H1 (cell line): ENCODE data around the gene PLCB4. TPM values are rescaled to one million over a fixed set of nuclear protein-coding genes. Genes with fewer than 3 reads are reported as not detected.

ENCODE experiments used
- CTCF ChIA-PET: fragments of 300-600 bp; sonication (Branson Sonifier 250); formaldehyde crosslinking; loops from one replicate; lab custom pipeline; 2021; ENCODE audit not compliant: partially characterized antibody; lab: Charles Lee
- POLR2A ChIA-PET: fragments of 300-600 bp; sonication (Branson Sonifier 250); formaldehyde crosslinking; loops from one replicate; lab custom pipeline; 2021; ENCODE audit warnings: inconsistent platforms; ENCODE audit not compliant: partially characterized antibody; lab: Charles Lee
- DNase-seq, 2 experiments: peaks; one replicate each; pipeline versions ENCODE4 v3.0.0 to v3.0.0-alpha.2; 2010 to 2022; ENCODE audit warnings: low spot score in 2 of 2, low read depth in 1 of 2, mixed read lengths in 1 of 2
- FAIRE-seq: peaks from 2 replicates; lab custom pipeline; 2011; peaks lifted over from hg19 to GRCh38; lab: Jason Lieb, UNC
- H2AFZ ChIP-seq: 2 replicates; pipeline ENCODE4 v1.8.1; 2012; ENCODE audit warnings: low read length, inconsistent platforms
- H2AK5ac ChIP-seq: 2 replicates; pipeline ENCODE4 v1.6.1; 2013; ENCODE audit warnings: low read depth, low read length
- H2BK120ac ChIP-seq: replicated peaks from 2 replicates; pipeline ENCODE3; 2013; ENCODE audit warnings: low read depth, low read length, inconsistent platforms
- H2BK12ac ChIP-seq: 2 replicates; pipeline ENCODE4 v1.6.1; 2013; ENCODE audit warnings: low read depth, low read length
- H2BK15ac ChIP-seq: 2 replicates; pipeline ENCODE4 v1.6.1; 2013; ENCODE audit warnings: low read length
- H2BK20ac ChIP-seq: 2 replicates; pipeline ENCODE4 v1.6.1; 2013; ENCODE audit warnings: low read length
- H2BK5ac ChIP-seq: 2 replicates; pipeline ENCODE4 v1.6.1; 2013; ENCODE audit warnings: low read depth, low read length
- H3K14ac ChIP-seq: 2 replicates; pipeline ENCODE4 v1.6.1; 2013; ENCODE audit warnings: inconsistent platforms; ENCODE audit not compliant: insufficient read length
- H3K18ac ChIP-seq: 2 replicates; pipeline ENCODE4 v1.6.1; 2013; ENCODE audit warnings: low read length; ENCODE audit errors: extremely low read depth
- H3K23ac ChIP-seq: 2 replicates; pipeline ENCODE4 v1.6.1; 2013; ENCODE audit warnings: inconsistent platforms; ENCODE audit not compliant: insufficient read length
- H3K23me2 ChIP-seq: 2 replicates; pipeline ENCODE4 v1.6.1; 2013; ENCODE audit warnings: low read depth, low read length
- H3K27ac ChIP-seq: 2 replicates; pipeline ENCODE4 v1.6.1; 2011; ENCODE audit warnings: low read depth, low read length, inconsistent platforms
- H3K27me3 ChIP-seq, 4 experiments: replicated peaks in 1 of 4; 1 replicate in 1 of 4; 2 replicates in 3 of 4; pipeline versions ENCODE4 v1.6.1 to v1.8.1; 2011 to 2013; ENCODE audit warnings: low read length in 3 of 4, mild to moderate bottlenecking in 3 of 4, inconsistent platforms in 2 of 4, mixed read lengths in 2 of 4, moderate library complexity in 1 of 4; ENCODE audit not compliant: control insufficient read depth in 3 of 4, insufficient read depth in 3 of 4; ENCODE audit errors: extremely low read depth in 1 of 4
- H3K36me3 ChIP-seq, 4 experiments: 2 replicates each; pipeline versions ENCODE4 v1.6.1 to v1.8.1; 2011 to 2013; ENCODE audit warnings: mild to moderate bottlenecking in 4 of 4, low read length in 3 of 4, moderate library complexity in 2 of 4, control low read depth in 1 of 4, inconsistent platforms in 1 of 4; ENCODE audit not compliant: insufficient read depth in 4 of 4, control insufficient read depth in 2 of 4
- H3K4ac ChIP-seq: replicated peaks from 2 replicates; pipeline ENCODE3; 2013; ENCODE audit warnings: low read length, low read depth, mixed read lengths, inconsistent platforms; ENCODE audit not compliant: insufficient read length
- H3K4me1 ChIP-seq, 4 experiments: replicated peaks in 1 of 4; 1 replicate in 1 of 4; 2 replicates in 3 of 4; pipeline versions ENCODE4 v1.6.1 to v1.8.1; 2011 to 2013; ENCODE audit warnings: low read length in 3 of 4, inconsistent platforms in 2 of 4, mixed read lengths in 1 of 4; ENCODE audit not compliant: insufficient read depth in 4 of 4, control insufficient read depth in 3 of 4
- H3K4me2 ChIP-seq, 2 experiments: 2 replicates each; pipeline versions ENCODE4 v1.6.1 to v1.8.1; 2011 to 2013; ENCODE audit warnings: low read depth in 2 of 2, low read length in 2 of 2, control low read depth in 1 of 2, inconsistent platforms in 1 of 2, mild to moderate bottlenecking in 1 of 2; ENCODE audit not compliant: insufficient read depth in 1 of 2
- H3K4me3 ChIP-seq, 4 experiments: fragments of 200-600, 300-600 bp in 1 of 4; sonication (generic), shearing (Covaris generic), sonication (Bioruptor Twin) in 1 of 4; 2 replicates each; pipeline versions ENCODE4 v1.5.1 to v1.8.1; 2011 to 2016; ENCODE audit warnings: low read length in 4 of 4, low read depth in 3 of 4, control low read depth in 2 of 4, inconsistent platforms in 2 of 4, mild to moderate bottlenecking in 2 of 4, mixed read lengths in 1 of 4, moderate library complexity in 1 of 4; ENCODE audit not compliant: insufficient read depth in 2 of 4; ENCODE audit errors: extremely low read depth in 1 of 4
- H3K56ac ChIP-seq: replicated peaks from 2 replicates; pipeline ENCODE3; 2013; ENCODE audit warnings: low read depth, mild to moderate bottlenecking, mixed read lengths, low read length, inconsistent platforms; ENCODE audit not compliant: insufficient read length
- H3K79me1 ChIP-seq: 2 replicates; pipeline ENCODE4 v1.6.1; 2013; ENCODE audit warnings: low read depth, low read length, control low read depth
- H3K79me2 ChIP-seq, 2 experiments: 2 replicates each; pipeline versions ENCODE4 v1.6.1 to v1.8.1; 2012 to 2013; ENCODE audit warnings: low read length in 2 of 2, mild to moderate bottlenecking in 2 of 2, inconsistent platforms in 1 of 2; ENCODE audit not compliant: insufficient read depth in 2 of 2, control insufficient read depth in 1 of 2
- H3K9ac ChIP-seq, 4 experiments: replicated peaks in 1 of 4; 1 replicate in 1 of 4; 2 replicates in 3 of 4; pipeline versions ENCODE4 v1.6.1 to v1.8.1; 2011 to 2013; ENCODE audit warnings: low read depth in 3 of 4, low read length in 3 of 4, control low read depth in 2 of 4, mild to moderate bottlenecking in 2 of 4, moderate library complexity in 2 of 4, inconsistent platforms in 1 of 4; ENCODE audit errors: extremely low read depth in 1 of 4
- H3K9me3 ChIP-seq, 2 experiments: 2 replicates each; pipeline versions ENCODE4 v1.6.1 to v1.8.1; 2012 to 2013; ENCODE audit warnings: mild to moderate bottlenecking in 2 of 2, moderate library complexity in 2 of 2, control low read depth in 1 of 2, inconsistent platforms in 1 of 2, low read depth in 1 of 2, low read length in 1 of 2, mixed read lengths in 1 of 2; ENCODE audit not compliant: insufficient read depth in 2 of 2
- H4K20me1 ChIP-seq, 2 experiments: replicated peaks in 1 of 2; 2 replicates each; pipeline versions ENCODE3 to v1.8.1; 2011 to 2013; ENCODE audit warnings: inconsistent platforms in 2 of 2, low read length in 2 of 2, mild to moderate bottlenecking in 1 of 2; ENCODE audit not compliant: insufficient read depth in 2 of 2, control insufficient read depth in 1 of 2
- H4K5ac ChIP-seq: 2 replicates; pipeline ENCODE4 v1.6.1; 2013; ENCODE audit warnings: low read length, low read depth, mixed read lengths, inconsistent platforms; ENCODE audit not compliant: insufficient read length
- H4K8ac ChIP-seq: 2 replicates; pipeline ENCODE4 v1.8.0; 2013; ENCODE audit warnings: mild to moderate bottlenecking, moderate library complexity, low read length, inconsistent platforms; ENCODE audit not compliant: insufficient read depth; ENCODE audit errors: extremely low read depth
- H4K91ac ChIP-seq: replicated peaks from 2 replicates; pipeline ENCODE3; 2013; ENCODE audit warnings: low read length, mixed read lengths, inconsistent platforms; ENCODE audit not compliant: insufficient read length
- BCL11A ChIP-seq, 2 experiments: IDR thresholded peaks; one replicate each; pipeline ENCODE4 v1.6.1; 2011; ENCODE audit warnings: low read depth in 2 of 2, low read length in 2 of 2, mild to moderate bottlenecking in 2 of 2
- CBX8 ChIP-seq: fragments of 300-800, 300-1000 bp; sonication (generic); IDR thresholded peaks from 2 replicates; pipeline ENCODE4 v1.7.1; 2016; ENCODE audit warnings: low read depth, low read length, borderline replicate concordance
- CTCF ChIP-seq, 3 experiments: IDR thresholded peaks; 1 replicate in 2 of 3; 2 replicates in 1 of 3; pipeline versions ENCODE4 v1.5.1 to v1.6.1; 2011; ENCODE audit warnings: low read length in 3 of 3, mild to moderate bottlenecking in 3 of 3, inconsistent platforms in 2 of 3, low read depth in 1 of 3, moderate library complexity in 1 of 3; ENCODE audit not compliant: insufficient read depth in 1 of 3; ENCODE audit errors: control extremely low read depth in 1 of 3
- EP300 ChIP-seq, 2 experiments: IDR thresholded peaks; 1 replicate in 1 of 2; 2 replicates in 1 of 2; pipeline ENCODE4 v1.6.1; 2011 to 2012; ENCODE audit warnings: low read depth in 2 of 2, low read length in 2 of 2, mild to moderate bottlenecking in 2 of 2, borderline replicate concordance in 1 of 2, inconsistent platforms in 1 of 2, moderate library complexity in 1 of 2
- EZH2 ChIP-seq: fragments of 200-600 bp; sonication (generic); IDR thresholded peaks from 2 replicates; pipeline ENCODE4 v1.7.1; 2012; ENCODE audit warnings: low read depth, mild to moderate bottlenecking, moderate library complexity, low read length, inconsistent platforms; ENCODE audit not compliant: severe bottlenecking
- GTF2F1 ChIP-seq: IDR thresholded peaks from 2 replicates; pipeline ENCODE4 v1.6.1; 2012; ENCODE audit warnings: low read depth, low read length, improper control_type of control experiment, borderline replicate concordance
- POLR2A ChIP-seq, 2 experiments: IDR thresholded peaks; 1 replicate in 1 of 2; 2 replicates in 1 of 2; pipeline ENCODE4 v1.6.1; 2011; ENCODE audit warnings: low read depth in 2 of 2, low read length in 2 of 2, mild to moderate bottlenecking in 2 of 2; ENCODE audit errors: control extremely low read depth in 1 of 2
- SIN3A ChIP-seq, 2 experiments: IDR thresholded peaks in 1 of 2; conservative IDR thresholded peaks in 1 of 2; 2 replicates each; pipeline ENCODE4 v1.6.1; 2011 to 2012; ENCODE audit warnings: low read length in 2 of 2, improper control_type of control experiment in 1 of 2, low read depth in 1 of 2, mild to moderate bottlenecking in 1 of 2
- SP4 ChIP-seq: IDR thresholded peaks from 2 replicates; pipeline ENCODE4 v1.6.1; 2012; ENCODE audit warnings: low read length, inconsistent platforms
- TAF7 ChIP-seq: optimal IDR thresholded peaks from 2 replicates; pipeline ENCODE3; 2011; ENCODE audit warnings: low read depth, mild to moderate bottlenecking, inconsistent platforms, low read length, moderate library complexity, borderline replicate concordance
- ZNF274 ChIP-seq: IDR thresholded peaks from 2 replicates; pipeline ENCODE4 v1.7.0; 2012; ENCODE audit warnings: low read length, borderline replicate concordance; ENCODE audit errors: extremely low read depth
- WGBS, 2 experiments: shearing (Covaris generic) in 1 of 2; methylation state at CpG; one replicate each; pipeline versions ENCODE4 v1.1.6 to v1.1.7; 2013 to 2015; ENCODE audit warnings: low lambda C conversion rate in 2 of 2, mixed read lengths in 2 of 2, inconsistent platforms in 1 of 2, low coverage in 1 of 2, missing lambda C conversion rate in 1 of 2; ENCODE audit not compliant: insufficient replicate concordance in 2 of 2, insufficient coverage in 1 of 2, insufficient read length in 1 of 2; ENCODE audit errors: extremely low coverage in 1 of 2, missing lambda C conversion rate in 1 of 2; 5-methylcytosine and 5-hydroxymethylcytosine counted together
- polyA plus RNA-seq, 7 experiments: library from polyadenylated mRNA; depleted of rRNA in 3 of 7; stranded (reverse) in 5 of 7; unstranded in 2 of 7; fragments of >200 nt in 5 of 7; fragments of 200-250 nt in 2 of 7; gene quantifications; 1 replicate in 5 of 7; 2 replicates in 1 of 7; 4 replicates in 1 of 7; pipeline versions ENCODE4 v1.2.1 to v1.2.3, GENCODE V29; 2011 to 2013; ENCODE audit warnings: missing spikeins in 2 of 7, mixed read lengths in 2 of 7
- total RNA-seq: library from RNA; stranded (reverse); fragmentation: NEBNext Ultra II Directional; extraction: Animal tissue kit (Norgen Biotek cat#: 25700); gene quantifications from 2 replicates; pipeline ENCODE4 v1.2.1, GENCODE V29; 2021

Gene PLCB4
- total and polyA plus RNA-seq, 2 of the 8 experiments (the other 6 are each of a cell fraction or from before 2014, with no cell fraction given) = 3.2 to 14.1 TPM

- no peak overlapping the region for H2BK12ac ChIP-seq
- no peaks in the 10 kb centered on the region for H3K79me1 ChIP-seq
- no peak overlapping the region for H3K4ac ChIP-seq
- H2BK15ac ChIP-seq = no peak overlapping the region
- no peak for FAIRE-seq
- H2AFZ ChIP-seq = no peak overlapping the region
- H3K27ac ChIP-seq = no peak overlapping the region
- H3K9ac ChIP-seq = no peak overlapping the region
- H3K36me3 ChIP-seq = no peaks in the 10 kb centered on the region; a peak in 1 of 8 replicates
- no peak overlapping the region for H3K14ac ChIP-seq
- H3K4me3 ChIP-seq = no peak overlapping the region
- H3K23me2 ChIP-seq = no peaks in the 10 kb centered on the region
- H3K18ac ChIP-seq = no peak overlapping the region
- H3K56ac ChIP-seq = no peak overlapping the region
- no peak overlapping the region for H3K23ac ChIP-seq
- no peaks in the 10 kb centered on the region for H3K9me3 ChIP-seq
- DNase-seq = no peak
- no peak overlapping the region for H2BK5ac ChIP-seq
- no peak overlapping the region for H3K4me2 ChIP-seq
- H2BK120ac ChIP-seq = no peak overlapping the region
- H4K5ac ChIP-seq = no peak overlapping the region
- CTCF ChIA-PET = interaction anchor here (0.8 to 2.7 kb wide), 4 partner anchors 9 to 69 kb away, joined by 3 to 14 read pairs (median 3); no protein-coding TSS in a partner anchor
- H3K27me3 ChIP-seq = no peaks in the 10 kb centered on the region
- no peaks in the 10 kb centered on the region for H4K20me1 ChIP-seq
- H3K4me1 ChIP-seq = no peaks in the 10 kb centered on the region
- no peak overlapping the region for H4K8ac ChIP-seq
- WGBS, 2 experiments = 87% methylated on average over 1 of the region's 1 CpG; no CpG with 5 or more reads in 1 of the 2 experiments
- no peaks in the 10 kb centered on the region for H3K79me2 ChIP-seq
- no peak overlapping the region for H2AK5ac ChIP-seq
- POLR2A ChIA-PET = interaction anchor here (1.0 kb wide), 1 partner anchor 302 kb away, joined by 3 read pairs; no protein-coding TSS in a partner anchor
- no peak overlapping the region for H4K91ac ChIP-seq
- no peak overlapping the region for H2BK20ac ChIP-seq
- TF ChIP-seq BCL11A (IDR thresholded peaks at IDR 0.05; ENCODE audit: low read depth in 2 of 2, low read length in 2 of 2) (no peak), TAF7 (no peak), SIN3A (conservative IDR thresholded peaks at IDR 0.05 in 1 of 2, IDR thresholded peaks at IDR 0.05 in 1 of 2; ENCODE audit: low read depth in 1 of 2, low read length in 2 of 2) (no peak), SP4 (no peak), CBX8 (no peak), GTF2F1 (no peak), POLR2A (IDR thresholded peaks at IDR 0.05; ENCODE audit: control extremely low read depth in 1 of 2, low read depth in 2 of 2, low read length in 2 of 2) (no peak), EP300 (IDR thresholded peaks at IDR 0.05; ENCODE audit: borderline replicate concordance in 1 of 2, low read depth in 2 of 2, low read length in 2 of 2) (no peak), ZNF274 (no peak), EZH2 (no peak), CTCF (IDR thresholded peaks at IDR 0.05; ENCODE audit: control extremely low read depth in 1 of 3, insufficient read depth in 1 of 3, low read depth in 1 of 3, low read length in 3 of 3) (no peak)
These were observed 253.8 kb downstream of the PLCB4 start for GRCh38 chr20:9322661-9323060.
